Small intestine (tissue), 7 donors: ENCODE data around the gene MMP25. TPM values are rescaled to one million over a fixed set of nuclear protein-coding genes. Genes with fewer than 3 reads are reported as not detected.
"Not testable (repeated sequence)": the region's sequence is repeated elsewhere in the genome, so short reads cannot be mapped to it uniquely, and the experiment has no call there.

Source experiments
- DNase-seq, 2 donors: peaks; one replicate each; pipeline versions ENCODE4 v3.0.0 to v3.0.0-alpha.2; 2013
- FAIRE-seq: peaks from 2 replicates; lab custom pipeline; 2012; peaks lifted over from hg19 to GRCh38; lab: Jason Lieb, UNC
- H3K27ac ChIP-seq, 3 donors: one replicate each; pipeline ENCODE4 v1.5.1; 2013; ENCODE audit warnings: low read length in 2 of 3, mild to moderate bottlenecking in 2 of 3, control low read depth in 1 of 3, inconsistent platforms in 1 of 3, low read depth in 1 of 3, moderate library complexity in 1 of 3
- H3K27me3 ChIP-seq, 3 donors: one replicate each; pipeline ENCODE4 v1.6.1; 2013; ENCODE audit warnings: low read length in 3 of 3, inconsistent platforms in 1 of 3; ENCODE audit not compliant: control insufficient read depth in 3 of 3, insufficient read depth in 3 of 3
- H3K36me3 ChIP-seq, 3 donors: one replicate each; pipeline ENCODE4 v1.6.1; 2013; ENCODE audit warnings: low read length in 3 of 3, inconsistent platforms in 1 of 3, low read depth in 1 of 3, mild to moderate bottlenecking in 1 of 3, moderate library complexity in 1 of 3; ENCODE audit not compliant: control insufficient read depth in 3 of 3, insufficient read depth in 2 of 3
- H3K4me1 ChIP-seq, 3 donors: one replicate each; pipeline ENCODE4 v1.6.1; 2013; ENCODE audit warnings: low read length in 2 of 3, inconsistent platforms in 1 of 3, low read depth in 1 of 3, mild to moderate bottlenecking in 1 of 3, moderate library complexity in 1 of 3; ENCODE audit not compliant: control insufficient read depth in 3 of 3, insufficient read depth in 2 of 3
- H3K4me3 ChIP-seq, 3 donors: one replicate each; pipeline ENCODE4 v1.5.1; 2013; ENCODE audit warnings: low read length in 3 of 3, control low read depth in 1 of 3, inconsistent platforms in 1 of 3, low read depth in 1 of 3, mild to moderate bottlenecking in 1 of 3, moderate library complexity in 1 of 3
- H3K9me3 ChIP-seq, 2 donors: one replicate each; pipeline ENCODE4 v1.6.1; 2013; ENCODE audit warnings: low read depth in 1 of 2, low read length in 1 of 2; ENCODE audit not compliant: control insufficient read depth in 2 of 2, insufficient read depth in 1 of 2
- WGBS, 3 donors: extraction: QIAGEN DNeasy Blood & Tissue Kit; methylation state at CpG; one replicate each; pipeline ENCODE4 v1.1.7; 2013; 5-methylcytosine and 5-hydroxymethylcytosine counted together
- polyA plus RNA-seq, 4 donors: library from polyadenylated mRNA; stranded (reverse) in 3 of 4; unstranded in 1 of 4; fragments of 200-250 nt in 3 of 4; fragments of 120-200 nt in 1 of 4; gene quantifications; one replicate each; pipeline versions ENCODE4 v1.2.1 to v1.2.3, GENCODE V29; 2013
- donor health status: healthy with polysubstance abuse.
- donor health status: control.
- donor health status: control.
- donor health status: Bipolar disorder and iron deficiency.
- donor health status: healthy.

MMP25 gene
- polyA plus RNA-seq, 4 donors: 0.54 to 3.4 (median 0.78) TPM

DNA sequence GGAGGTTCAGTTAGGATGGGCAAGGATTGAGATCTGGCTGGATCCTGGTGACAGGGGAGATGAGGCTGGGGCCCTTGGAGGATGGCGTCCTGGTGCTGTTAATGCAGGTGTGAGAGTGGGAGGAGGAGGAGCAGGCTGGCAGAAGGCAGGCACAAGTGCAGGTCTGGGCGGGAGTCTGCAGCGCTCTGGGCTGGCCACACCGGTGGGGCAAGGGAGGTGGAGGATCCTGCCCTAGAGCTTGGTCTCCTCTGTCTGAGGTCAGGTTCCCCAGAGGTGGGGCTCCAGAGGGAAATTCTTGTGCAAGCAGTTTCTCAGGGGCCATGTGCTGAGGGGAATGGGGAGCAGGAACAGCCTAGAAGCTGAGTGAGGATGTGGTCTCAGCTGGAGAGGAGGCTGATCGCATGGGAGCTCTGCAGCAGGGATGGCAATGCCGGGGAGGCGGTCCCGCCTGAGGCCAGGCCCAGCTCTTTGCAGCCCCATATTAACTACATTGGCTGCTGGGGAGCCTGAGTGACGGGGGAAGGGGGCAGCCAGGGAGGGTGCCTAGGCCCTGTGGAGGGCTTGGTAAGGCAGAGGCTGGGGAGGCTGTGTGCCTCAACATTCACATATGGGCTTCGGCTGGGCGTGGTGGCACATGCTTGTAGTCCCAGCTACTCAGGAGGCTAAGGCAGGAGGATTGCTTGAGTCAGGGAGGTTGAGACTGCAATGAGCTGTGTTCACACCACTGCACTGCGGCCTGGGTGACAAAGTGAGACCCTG, 6.4 kb downstream of the MMP25 start:
- H3K27ac ChIP-seq, H3K9me3 ChIP-seq, H3K4me3 ChIP-seq, DNase-seq, H3K4me1 ChIP-seq, FAIRE-seq: not testable (repeated sequence)
- Histone ChIP-seq H3K36me3 (peaks cover 0 to 14% (median 0%) of the 10 kb centered on the region in 3 donors), H3K27me3 (peaks cover 0 to 39% (median 0%) of the 10 kb centered on the region in 3 donors)
- 72 to 86% (median 82%) methylated on average over 9 to 11 of the region's 12 CpGs for WGBS, 3 donors

DNA sequence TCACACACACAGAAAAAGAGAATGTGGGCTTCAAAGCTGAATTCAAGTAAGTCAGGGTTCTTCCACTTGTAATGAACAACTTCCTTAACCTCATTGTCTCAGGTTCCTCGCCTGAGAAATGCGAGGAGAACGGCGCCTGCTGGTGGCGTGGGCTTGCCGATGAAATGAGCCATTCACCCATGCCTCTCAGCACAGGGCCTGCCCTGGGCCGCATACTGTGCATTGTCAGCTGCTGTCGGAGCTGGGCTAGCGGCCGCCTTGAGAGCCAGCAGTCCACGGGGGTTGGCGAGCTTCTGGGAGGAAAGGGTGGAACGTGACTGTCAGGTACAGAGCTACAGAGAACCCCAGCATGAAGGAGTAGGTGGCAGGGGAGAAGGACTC, 7.0 kb downstream of the MMP25 start:
- H3K27ac ChIP-seq: not testable (repeated sequence)

DNA sequence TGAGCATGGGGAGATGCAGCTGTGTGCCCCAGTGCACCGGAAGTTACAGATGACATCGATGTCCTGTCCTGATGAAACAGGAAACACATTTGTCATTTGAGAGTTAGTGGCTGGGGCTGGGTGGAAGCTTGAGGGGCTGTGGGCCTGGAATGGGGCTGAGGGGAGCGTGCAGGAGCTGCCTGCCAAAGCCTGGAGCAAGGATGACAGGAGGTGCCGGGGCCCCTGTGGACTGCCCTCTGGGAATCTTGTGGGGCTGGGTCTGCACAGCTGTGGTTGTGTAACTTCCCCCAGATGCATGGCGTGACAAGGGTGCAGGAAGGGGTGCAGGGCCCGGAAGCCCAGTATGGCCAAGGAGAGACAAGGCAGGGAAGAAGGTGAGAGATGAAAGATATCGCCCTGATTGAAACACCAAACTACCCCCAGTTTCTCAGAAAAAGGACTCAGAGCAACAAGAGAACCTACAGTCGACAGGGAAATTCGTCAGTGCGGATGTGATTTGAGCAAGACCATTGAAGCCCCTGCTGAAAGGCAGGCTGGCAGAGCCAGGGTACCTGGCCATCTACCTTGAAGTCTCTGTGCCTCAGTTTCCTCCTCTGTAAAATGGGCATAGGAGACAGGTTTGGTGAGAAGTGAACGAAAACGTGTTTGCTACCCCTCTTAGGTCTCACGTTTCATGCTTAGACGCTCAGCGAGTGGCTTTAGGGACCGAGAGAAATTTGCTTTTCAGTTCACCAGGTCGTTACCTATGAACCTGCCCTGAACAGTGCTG, 8.8 kb downstream of the MMP25 start:
- FAIRE-seq (no peak), DNase-seq (no peak)
- Histone ChIP-seq H3K27me3 (peaks cover 0 to 15% (median 0%) of the 10 kb centered on the region in 3 donors), H3K36me3 (peaks cover 0 to 14% (median 0%) of the 10 kb centered on the region in 3 donors), H3K4me3 (no peak overlapping the region), H3K4me1 (peaks cover 4 to 11% (median 4%) of the 10 kb centered on the region in 3 donors), H3K9me3 (no peaks in the 10 kb centered on the region), H3K27ac (peak overlapping the region in 1 of 3 donors; percentile 3)
- WGBS, 3 donors: 72 to 82% (median 76%) methylated on average over 17 of the region's 17 CpGs

More for the DNA sequence above, 7.0 kb downstream of the MMP25 start:
- not testable (repeated sequence) for H3K9me3 ChIP-seq, H3K4me3 ChIP-seq, H3K4me1 ChIP-seq, DNase-seq, FAIRE-seq
- 83 to 87% (median 85%) methylated on average over 8 to 13 of the region's 13 CpGs for WGBS, 3 donors
- peaks cover 0 to 33% (median 0%) of the 10 kb centered on the region in 3 donors for H3K27me3 ChIP-seq
- peaks cover 0 to 14% (median 0%) of the 10 kb centered on the region in 3 donors for H3K36me3 ChIP-seq

DNA sequence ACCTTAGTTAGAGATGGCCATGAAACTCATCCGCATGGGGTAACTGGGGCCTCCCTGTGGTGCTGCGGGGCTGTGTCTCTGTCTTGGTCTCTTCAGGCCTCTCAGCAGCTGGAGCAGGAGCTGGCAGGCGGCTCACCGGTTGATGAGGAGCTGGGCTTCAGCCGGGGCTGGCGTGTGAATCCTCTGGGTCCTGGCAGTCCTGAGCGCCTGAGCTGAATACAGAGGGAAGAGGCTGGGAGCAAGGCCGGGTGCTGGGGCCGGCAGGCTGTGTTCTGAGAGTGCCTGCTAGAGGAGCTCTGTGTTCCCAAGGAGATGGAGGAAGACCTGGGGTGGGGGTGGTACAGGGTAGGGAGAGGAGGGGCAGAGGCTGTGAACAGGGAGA, 9.4 kb downstream of the MMP25 start:
- DNase-seq, H3K4me3 ChIP-seq, H3K27me3 ChIP-seq, FAIRE-seq, H3K27ac ChIP-seq, H3K9me3 ChIP-seq: not testable (repeated sequence)
- Histone ChIP-seq H3K36me3 (peaks cover 0 to 14% (median 0%) of the 10 kb centered on the region in 3 donors), H3K4me1 (peaks cover 4 to 13% (median 4%) of the 10 kb centered on the region in 3 donors)
- 61 to 73% (median 73%) methylated on average over 9 of the region's 9 CpGs for WGBS, 3 donors

DNA sequence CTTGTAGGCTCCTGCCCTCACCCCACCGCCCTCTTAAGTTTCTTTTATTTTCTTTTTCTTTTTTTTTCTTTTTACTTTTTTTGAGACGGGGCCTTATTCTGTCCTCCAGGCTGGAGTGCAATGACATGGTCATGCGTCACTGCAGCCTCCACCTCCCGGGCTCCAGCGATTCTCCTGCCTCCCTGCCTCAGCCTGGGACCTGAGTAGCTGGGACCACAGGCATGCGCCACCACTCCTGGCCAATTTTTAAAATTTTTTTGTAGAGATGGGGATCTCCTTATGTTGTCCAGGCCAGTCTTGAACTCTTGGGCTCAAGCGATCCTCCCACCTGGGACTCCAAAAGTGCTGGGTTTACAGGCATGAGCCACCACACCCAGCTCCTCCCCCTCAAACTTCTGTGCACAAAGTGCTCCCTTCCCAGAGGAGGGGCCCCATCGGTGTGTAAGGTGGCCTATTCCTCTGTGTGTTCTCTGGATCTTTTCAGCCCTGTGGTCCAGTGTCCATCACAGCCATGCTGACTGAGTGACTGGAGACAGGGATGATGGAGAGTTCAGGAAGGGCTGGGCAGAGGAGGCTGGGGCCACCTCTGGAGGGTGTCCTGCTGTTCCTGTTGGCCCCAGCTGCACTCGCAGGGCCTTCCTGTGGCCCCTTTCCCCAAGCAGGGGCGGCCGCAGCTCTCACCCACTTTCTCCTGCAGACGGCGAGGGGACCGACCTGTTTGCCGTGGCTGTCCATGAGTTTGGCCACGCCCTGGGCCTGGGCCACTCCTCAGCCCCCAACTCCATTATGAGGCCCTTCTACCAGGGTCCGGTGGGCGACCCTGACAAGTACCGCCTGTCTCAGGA, 10.2 kb downstream of the MMP25 start:
- 79 to 90% (median 89%) methylated on average over 17 to 19 of the region's 19 CpGs for WGBS, 3 donors
- no peak for FAIRE-seq
- Histone ChIP-seq H3K9me3 (no peaks in the 10 kb centered on the region), H3K27ac (no peak overlapping the region), H3K27me3 (peaks cover 0 to under 1% (median 0%) of the 10 kb centered on the region in 3 donors), H3K36me3 (peaks cover 0 to 14% (median 0%) of the 10 kb centered on the region in 3 donors), H3K4me3 (no peak overlapping the region), H3K4me1 (peaks cover 4 to 13% (median 4%) of the 10 kb centered on the region in 3 donors)
- DNase-seq: no peak

DNA sequence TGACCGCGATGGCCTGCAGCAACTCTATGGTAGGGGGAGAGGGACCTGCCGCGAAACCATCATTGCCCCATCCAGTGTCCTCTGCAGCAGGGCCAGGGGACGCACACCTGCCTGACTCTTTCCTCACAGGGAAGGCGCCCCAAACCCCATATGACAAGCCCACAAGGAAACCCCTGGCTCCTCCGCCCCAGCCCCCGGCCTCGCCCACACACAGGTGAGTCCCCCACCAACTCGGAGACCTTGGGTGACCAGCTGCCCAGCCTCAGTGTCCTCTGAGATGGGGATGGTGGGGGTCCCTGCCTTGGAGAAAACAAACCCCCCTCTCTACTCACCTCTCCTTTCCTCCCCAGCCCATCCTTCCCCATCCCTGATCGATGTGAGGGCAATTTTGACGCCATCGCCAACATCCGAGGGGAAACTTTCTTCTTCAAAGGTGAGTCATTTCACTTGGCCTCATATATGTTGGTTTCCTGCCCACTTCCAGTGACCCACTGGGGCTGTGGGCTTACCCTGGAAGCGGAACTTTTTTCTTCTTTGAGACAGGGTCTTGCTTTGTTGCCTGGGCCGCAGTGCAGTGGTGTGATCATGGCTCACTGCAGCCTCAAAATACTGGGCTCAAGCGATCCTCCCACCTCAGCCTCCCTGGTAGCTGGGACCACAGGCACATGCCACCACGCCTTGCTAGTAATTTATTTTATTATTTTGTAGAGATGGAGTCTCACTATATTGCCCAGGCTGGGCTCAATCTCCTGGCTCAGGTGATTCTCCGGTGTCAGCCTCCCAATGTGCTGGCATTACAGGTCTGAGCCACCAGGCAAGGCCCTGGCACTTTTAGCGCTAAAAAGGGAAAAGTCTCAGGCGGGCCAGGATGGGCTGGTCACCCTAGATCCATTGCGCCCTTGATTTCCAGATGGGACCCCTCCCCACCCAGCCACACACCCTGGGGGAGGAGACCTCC, 11.1 kb downstream of the MMP25 start:
- FAIRE-seq: no peak
- WGBS, 3 donors: 83 to 88% (median 88%) methylated on average over 20 to 22 of the region's 22 CpGs
- peak overlapping the region in 2 of 3 donors; percentile 90 to 94 for H3K4me3 ChIP-seq
- H3K9me3 ChIP-seq: no peaks in the 10 kb centered on the region
- H3K4me1 ChIP-seq: peaks cover 4 to 13% (median 4%) of the 10 kb centered on the region in 3 donors
- no peak for DNase-seq
- H3K27ac ChIP-seq: no peak overlapping the region
- H3K27me3 ChIP-seq: no peaks in the 10 kb centered on the region
- H3K36me3 ChIP-seq: peaks cover 0 to 14% (median 0%) of the 10 kb centered on the region in 3 donors
